Measurements from ENCODE around the gene SLC29A3.

Gene SLC29A3

GRCh38 chr10:71324743-71325142 is 5.7 kb downstream of the SLC29A3 start:
- DNase-seq: no peak

GRCh38 chr10:71325267-71325666 is 6.2 kb downstream of the SLC29A3 start:
- DNase-seq: no peak

- no peak for DNase-seq
Observed at GRCh38 chr10:71326464-71326881, 7.4 kb downstream of the SLC29A3 start.

- no peak for DNase-seq
Observed at GRCh38 chr10:71330789-71331404, 11.8 kb downstream of the SLC29A3 start.

- no peak for DNase-seq
Observed at GRCh38 chr10:71331736-71332135, 12.7 kb downstream of the SLC29A3 start.

- no peak for DNase-seq
Observed at GRCh38 chr10:71332466-71332865, 13.4 kb downstream of the SLC29A3 start.

GRCh38 chr10:71333129-71333887 is 14.2 kb downstream of the SLC29A3 start:
- no peak for DNase-seq

GRCh38 chr10:71334221-71334791 is 15.2 kb downstream of the SLC29A3 start:
- DNase-seq: no peak

GRCh38 chr10:71335173-71335708 is 16.2 kb downstream of the SLC29A3 start:
- no peak for DNase-seq

- DNase-seq: no peak
Observed at GRCh38 chr10:71336632-71337031, 17.6 kb downstream of the SLC29A3 start.

GRCh38 chr10:71337219-71337701 is 18.2 kb downstream of the SLC29A3 start:
- DNase-seq: no peak

GRCh38 chr10:71338728-71339495 is 19.9 kb downstream of the SLC29A3 start:
- no peak for DNase-seq

- no peak for DNase-seq
Observed at GRCh38 chr10:71339796-71340589, 20.9 kb downstream of the SLC29A3 start.

GRCh38 chr10:71342573-71343391 is 23.7 kb downstream of the SLC29A3 start:
- no peak for DNase-seq

GRCh38 chr10:71343392-71343773 is 24.3 kb downstream of the SLC29A3 start:
- peak; percentile 6 for DNase-seq

- DNase-seq: no peak
Observed at GRCh38 chr10:71344154-71344925, 25.3 kb downstream of the SLC29A3 start.

GRCh38 chr10:71344993-71345480 is 26.0 kb downstream of the SLC29A3 start:
- no peak for DNase-seq

GRCh38 chr10:71345694-71346093 is 26.6 kb downstream of the SLC29A3 start:
- DNase-seq: no peak

- no peak for DNase-seq
Observed at GRCh38 chr10:71346731-71347130, 27.7 kb downstream of the SLC29A3 start.

All from fibroblast of skin of scalp (primary cell).